ENCODE data around the gene HOXC13. TPM values are rescaled to one million over a fixed set of nuclear protein-coding genes. Genes with fewer than 3 reads are reported as not detected.
A peak's percentile ranks its signal among the peaks of the same experiment; 100 is the strongest.

The HOXC13 gene
- total RNA-seq, 1 experiment from 2014 or later, result 93.5 TPM

GRCh38 chr12:53994264-53995001 is 55.8 kb downstream of the HOXC13 start:
- H3K4me3 ChIP-seq (ENCODE audit: low read depth in 2 of 2, low read length in 2 of 2), result peak overlapping the region; percentile 66 to 67
- H3K27me3 ChIP-seq (ENCODE audit: control insufficient read depth, insufficient read depth, low read length), result no peaks in the 10 kb centered on the region
- no peaks in the 10 kb centered on the region; the same call in 1 of the 2 replicates for H3K36me3 ChIP-seq (ENCODE audit: control insufficient read depth, insufficient read depth, low read length)
- BruUV-seq (replicated peaks), result TSS peak; percentile 8
- intact Hi-C loops (cut with micrococcal nuclease; ENCODE audit: unreplicated experiment) (loop anchor here (10.0 kb wide), 1 partner anchor 610 kb away; the partner anchor contains the start of gene SP1), in situ Hi-C loops (cut with HindIII; ENCODE audit: low pct_unique_long_range_greater_than_20kb, low sequenced_read_pairs) (no loop called here)
- ChIA-PET CTCF (no interaction called here), POLR2A (interaction anchor here (0.6 to 1.4 kb wide), 2 partner anchors 9 to 12 kb away, joined by 5 to 16 read pairs; partner anchors contain the start of gene HOXC10)
- no peaks in the 10 kb centered on the region for H3K9me3 ChIP-seq (ENCODE audit: control insufficient read depth, insufficient read depth, low read depth, low read length)
- no peak for DNase-seq (ENCODE audit: low read depth, low spot score)
- H3K27ac ChIP-seq (ENCODE audit: low read length), result peak overlapping the region; percentile 99
- peak; percentile 13 for ATAC-seq
- TF ChIP-seq REST (IDR thresholded peaks at IDR 0.05; ENCODE audit: insufficient read depth in 1 of 2, low read depth in 2 of 2, low read length in 1 of 2) (no peak), SIN3A (IDR thresholded peaks at IDR 0.05; ENCODE audit: borderline replicate concordance, insufficient read depth, low read depth, low read length) (peak; percentile 25; the same call in 1 of the 2 replicates)
- H3K4me1 ChIP-seq (ENCODE audit: control insufficient read depth, insufficient read depth, low read length), result peaks cover 11% of the 10 kb centered on the region

GRCh38 chr12:53995002-53995377 is 56.4 kb downstream of the HOXC13 start:
- in situ Hi-C loops (cut with HindIII; ENCODE audit: low pct_unique_long_range_greater_than_20kb, low sequenced_read_pairs) (no loop called here), intact Hi-C loops (cut with micrococcal nuclease; ENCODE audit: unreplicated experiment) (loop anchor here (10.0 kb wide), 1 partner anchor 610 kb away; the partner anchor contains the start of gene SP1)
- DNase-seq (ENCODE audit: low read depth, low spot score) (no peak), ATAC-seq (peak; percentile 3; the same call in 1 of the 2 replicates)
- ChIA-PET CTCF (interaction anchor here (0.5 kb wide), 1 partner anchor 12 kb away, joined by 7 read pairs; no protein-coding TSS in a partner anchor), POLR2A (interaction anchor here (1.4 kb wide), 1 partner anchor 10 kb away, joined by 16 read pairs; the partner anchor contains the start of gene HOXC10)
- no peak for TF ChIP-seq CTCF (IDR thresholded peaks at IDR 0.05)
- no peaks in the 10 kb centered on the region; the same call in 1 of the 2 replicates for H3K36me3 ChIP-seq (ENCODE audit: control insufficient read depth, insufficient read depth, low read length)
- H3K27me3 ChIP-seq (ENCODE audit: control insufficient read depth, insufficient read depth, low read length), result no peaks in the 10 kb centered on the region
- peaks cover 11% of the 10 kb centered on the region for H3K4me1 ChIP-seq (ENCODE audit: control insufficient read depth, insufficient read depth, low read length)
- H3K9me3 ChIP-seq (ENCODE audit: control insufficient read depth, insufficient read depth, low read depth, low read length), result no peaks in the 10 kb centered on the region
- H3K27ac ChIP-seq (ENCODE audit: low read length), result peak overlapping the region; percentile 99
- H3K4me3 ChIP-seq (ENCODE audit: low read depth in 2 of 2, low read length in 2 of 2), result peak overlapping the region; percentile 66 to 67
- TSS peak; percentile 83 for BruUV-seq (replicated peaks)

All from Panc1 (cell line).